NCI-H524 treated with DMSO at 0.1 percent for 48 hours (cell line): ENCODE results near the gene BAIAP2L2.
"Not testable (repeated sequence)": the region's sequence is repeated elsewhere in the genome, so short reads cannot be mapped to it uniquely, and the experiment has no call there.

Experiments used
- DNase-seq: peaks from one replicate; lab custom pipeline; 2025; lab: John Stamatoyannopoulos, UW

Gene BAIAP2L2

GRCh38 chr22:38080850-38081635 lies 29.4 kb downstream of the BAIAP2L2 start:
- DNase-seq: no peak

GRCh38 chr22:38080474-38080849 lies 30.0 kb downstream of the BAIAP2L2 start:
- DNase-seq: no peak

- DNase-seq: no peak
Measured at GRCh38 chr22:38079804-38080203, 30.7 kb downstream of the BAIAP2L2 start.

GRCh38 chr22:38079208-38079607 lies 31.3 kb downstream of the BAIAP2L2 start:
- not testable (repeated sequence) for DNase-seq

- no peak for DNase-seq
Measured at GRCh38 chr22:38078046-38078840, 32.2 kb downstream of the BAIAP2L2 start.

- no peak for DNase-seq
Measured at GRCh38 chr22:38077595-38077994, 32.9 kb downstream of the BAIAP2L2 start.

GRCh38 chr22:38077096-38077495 lies 33.4 kb downstream of the BAIAP2L2 start:
- no peak for DNase-seq

- no peak for DNase-seq
Measured at GRCh38 chr22:38075961-38076360, 34.5 kb downstream of the BAIAP2L2 start.

- no peak for DNase-seq
Measured at GRCh38 chr22:38075105-38075825, 35.2 kb downstream of the BAIAP2L2 start.

GRCh38 chr22:38074181-38075104 lies 36.0 kb downstream of the BAIAP2L2 start:
- DNase-seq: no peak

GRCh38 chr22:38073150-38074130 lies 37.0 kb downstream of the BAIAP2L2 start:
- DNase-seq: no peak

GRCh38 chr22:38072322-38073149 lies 37.9 kb downstream of the BAIAP2L2 start:
- DNase-seq: no peak

GRCh38 chr22:38071421-38072321 lies 38.8 kb downstream of the BAIAP2L2 start:
- no peak for DNase-seq

GRCh38 chr22:38070250-38070921 lies 40.1 kb downstream of the BAIAP2L2 start:
- DNase-seq: peak; percentile 56

GRCh38 chr22:38069372-38070249 lies 40.9 kb downstream of the BAIAP2L2 start:
- DNase-seq: peak; percentile 35

GRCh38 chr22:38068641-38069371 lies 41.7 kb downstream of the BAIAP2L2 start:
- DNase-seq: no peak
